Stomach (tissue), 9 donors: ENCODE data around the gene ZDHHC7. TPM values are rescaled to one million over a fixed set of nuclear protein-coding genes. Genes with fewer than 3 reads are reported as not detected.

Experiments
- DNase-seq, 2 donors: peaks; one replicate each; pipeline versions ENCODE4 v3.0.0 to v3.0.0-alpha.2; 2013 to 2019
- H3K27ac ChIP-seq, 5 donors: fragments of 200-600 bp in 4 of 5; sonication (generic) in 4 of 5; one replicate each; pipeline ENCODE4 v1.5.1; 2013 to 2019; ENCODE audit warnings: mild to moderate bottlenecking in 1 of 5, moderate library complexity in 1 of 5
- H3K27me3 ChIP-seq, 3 donors: fragments of 200-600 bp; sonication (generic); one replicate each; pipeline ENCODE4 v1.5.1; 2017 to 2019; ENCODE audit warnings: mixed run types in 1 of 3
- H3K36me3 ChIP-seq, 4 donors: fragments of 200-600 bp; sonication (generic); 1 replicate in 3 of 4; 2 replicates in 1 of 4; pipeline ENCODE4 v1.5.1; 2016 to 2019
- H3K4me1 ChIP-seq, 4 donors: fragments of 200-600 bp; sonication (generic); one replicate each; pipeline ENCODE4 v1.5.1; 2016 to 2019
- H3K4me3 ChIP-seq, 4 donors: fragments of 200-600 bp; sonication (generic) in 3 of 4; one replicate each; pipeline ENCODE4 v1.5.1; 2016 to 2019; ENCODE audit warnings: mild to moderate bottlenecking in 1 of 4
- H3K9me3 ChIP-seq, 4 donors: fragments of 200-600 bp; sonication (generic); one replicate each; pipeline ENCODE4 v1.5.1; 2016 to 2019
- CTCF ChIP-seq, 7 experiments: fragments of 450-650 bp in 4 of 7; fragments of 200-600 bp in 3 of 7; sonication (generic) in 3 of 7; IDR thresholded peaks; one replicate each; pipeline ENCODE4 v1.5.1; 2016 to 2019; ENCODE audit warnings: antibody characterized with exemption in 7 of 7, control low read depth in 2 of 7, mild to moderate bottlenecking in 1 of 7
- EP300 ChIP-seq: sonication (generic); formaldehyde crosslinking; IDR thresholded peaks from one replicate; pipeline ENCODE4 v1.6.1; 2017; ENCODE audit warnings: antibody characterized with exemption
- POLR2A ChIP-seq, 4 donors: fragments of 450-650 bp; IDR thresholded peaks; one replicate each; pipeline ENCODE4 v1.6.1; 2016; ENCODE audit warnings: antibody characterized with exemption in 4 of 4, control low read depth in 2 of 4, mild to moderate bottlenecking in 1 of 4, moderate library complexity in 1 of 4
- POLR2AphosphoS5 ChIP-seq, 3 donors: sonication (generic); formaldehyde crosslinking; IDR thresholded peaks; one replicate each; pipeline ENCODE4 v1.6.1; 2016; ENCODE audit warnings: antibody characterized with exemption in 3 of 3
- WGBS, 5 donors: extraction: QIAGEN DNeasy Blood & Tissue Kit in 3 of 5; methylation state at CpG; one replicate each; pipeline versions ENCODE4 v1.1.5 to v1.1.7; 2013 to 2018; 5-methylcytosine and 5-hydroxymethylcytosine counted together
- intact Hi-C: fragments of 100-400 bp; cut with DNase I; formaldehyde crosslinking; loops from one replicate; pipeline ENCODE4 v1.15.1; 2023; ENCODE audit warnings: low total_unique reads
- polyA plus RNA-seq, 3 donors: library from polyadenylated mRNA; stranded (reverse); fragments of 200-250 nt; gene quantifications; one replicate each; pipeline ENCODE4 v1.2.3, GENCODE V29; 2013
- total RNA-seq, 5 donors: library from RNA; depleted of rRNA; stranded (reverse); fragments of >200 nt; gene quantifications; one replicate each; pipeline versions ENCODE4 v1.1.0 to v1.2.3, GENCODE V29; 2014 to 2016
- donor health status: healthy with polysubstance abuse.
- donor health status: Bipolar disorder and iron deficiency.
- donor health status: healthy.

ZDHHC7 gene
- total and polyA plus RNA-seq, 8 donors = 15.0 to 358 (median 56.2) TPM

- no peak overlapping the region for H3K4me3 ChIP-seq
- no peaks in the 10 kb centered on the region for H3K27me3 ChIP-seq
- no peak overlapping the region for H3K27ac ChIP-seq
- H3K9me3 ChIP-seq = no peaks in the 10 kb centered on the region
- intact Hi-C loops = no loop called here
- no peak for DNase-seq
- H3K4me1 ChIP-seq = no peaks in the 10 kb centered on the region
- no peak for TF ChIP-seq CTCF (IDR thresholded peaks at IDR 0.05)
- no peak for TF ChIP-seq EP300
- no peak for TF ChIP-seq POLR2AphosphoS5 (IDR thresholded peaks at IDR 0.05)
- no peak for TF ChIP-seq POLR2A (IDR thresholded peaks at IDR 0.05)
- H3K36me3 ChIP-seq = no peaks in the 10 kb centered on the region
- 68 to 77% (median 73%) methylated on average over 4 of the region's 4 CpGs for WGBS, 5 donors
These were observed 50.4 kb downstream of the ZDHHC7 start for GRCh38 chr16:84960942-84961341.

GRCh38 chr16:84959784-84960417 lies 51.4 kb downstream of the ZDHHC7 start:
- H3K4me1 ChIP-seq = peaks cover 0 to 6% (median 0%) of the 10 kb centered on the region in 4 donors
- WGBS, 5 donors = 56 to 82% (median 71%) methylated on average over 17 of the region's 17 CpGs
- no peak for TF ChIP-seq EP300
- no peak for TF ChIP-seq CTCF (IDR thresholded peaks at IDR 0.05)
- no peak for TF ChIP-seq POLR2A (IDR thresholded peaks at IDR 0.05)
- TF ChIP-seq POLR2AphosphoS5 (IDR thresholded peaks at IDR 0.05) = no peak
- no peak overlapping the region for H3K4me3 ChIP-seq
- peak in 1 of 2 donors; percentile 37 for DNase-seq
- intact Hi-C loops = no loop called here
- H3K9me3 ChIP-seq = no peaks in the 10 kb centered on the region
- H3K27ac ChIP-seq = no peak overlapping the region
- no peaks in the 10 kb centered on the region for H3K36me3 ChIP-seq
- H3K27me3 ChIP-seq = no peaks in the 10 kb centered on the region

GRCh38 chr16:84959045-84959576 lies 52.2 kb downstream of the ZDHHC7 start:
- no peak overlapping the region for H3K4me3 ChIP-seq
- TF ChIP-seq POLR2A (IDR thresholded peaks at IDR 0.05) = no peak
- no peaks in the 10 kb centered on the region for H3K9me3 ChIP-seq
- H3K27ac ChIP-seq = no peak overlapping the region
- no peak for DNase-seq
- 82 to 91% (median 86%) methylated on average over 12 to 13 of the region's 13 CpGs for WGBS, 5 donors
- no peaks in the 10 kb centered on the region for H3K27me3 ChIP-seq
- intact Hi-C loops = no loop called here
- peaks cover 0 to 6% (median 0%) of the 10 kb centered on the region in 4 donors for H3K4me1 ChIP-seq
- no peaks in the 10 kb centered on the region for H3K36me3 ChIP-seq

GRCh38 chr16:84957792-84958191 lies 53.5 kb downstream of the ZDHHC7 start:
- Histone ChIP-seq H3K4me3 (no peak overlapping the region), H3K9me3 (no peaks in the 10 kb centered on the region), H3K36me3 (no peaks in the 10 kb centered on the region), H3K27ac (no peak overlapping the region), H3K27me3 (no peaks in the 10 kb centered on the region), H3K4me1 (peaks cover 0 to 15% (median 8%) of the 10 kb centered on the region in 4 donors)
- intact Hi-C loops = no loop called here
- DNase-seq = no peak
- WGBS, 5 donors = 93 to 100% (median 95%) methylated on average over 1 of the region's 1 CpG
- TF ChIP-seq POLR2A (IDR thresholded peaks at IDR 0.05) (no peak), POLR2AphosphoS5 (IDR thresholded peaks at IDR 0.05) (no peak), CTCF (IDR thresholded peaks at IDR 0.05) (no peak), EP300 (no peak)

- H3K4me3 ChIP-seq = no peak overlapping the region
- DNase-seq = no peak
- no peaks in the 10 kb centered on the region for H3K27me3 ChIP-seq
- WGBS, 5 donors = 80 to 86% (median 85%) methylated on average over 5 of the region's 5 CpGs
- peaks cover 3 to 21% (median 14%) of the 10 kb centered on the region in 4 donors for H3K4me1 ChIP-seq
- intact Hi-C loops = no loop called here
- no peaks in the 10 kb centered on the region for H3K9me3 ChIP-seq
- H3K36me3 ChIP-seq = no peaks in the 10 kb centered on the region
- no peak overlapping the region for H3K27ac ChIP-seq
- TF ChIP-seq EP300 (no peak), POLR2AphosphoS5 (IDR thresholded peaks at IDR 0.05) (no peak), POLR2A (IDR thresholded peaks at IDR 0.05) (no peak), CTCF (IDR thresholded peaks at IDR 0.05) (no peak)
These were observed 54.1 kb downstream of the ZDHHC7 start for GRCh38 chr16:84957192-84957591.
